SU-DHL-6 (cell line): ENCODE results near the gene NFIX.
"Not testable (repeated sequence)": the region's sequence is repeated elsewhere in the genome, so short reads cannot be mapped to it uniquely, and the experiment has no call there.

Source experiments
- H2AFZ ChIP-seq: fragments of 200-600 bp; sonication (generic); 2 replicates; pipeline ENCODE4 v1.6.1; 2014; ENCODE audit warnings: low read depth, mild to moderate bottlenecking, moderate library complexity, mixed read lengths, antibody characterized with exemption, low read length; ENCODE audit not compliant: severe bottlenecking
- H3F3A ChIP-seq: fragments of 200-600 bp; shearing (Covaris generic); 2 replicates; pipeline ENCODE4 v1.6.0; 2016; ENCODE audit warnings: antibody characterized with exemption, mild to moderate bottlenecking; ENCODE audit not compliant: insufficient read depth
- H3K27ac ChIP-seq: fragments of 200-600 bp; sonication (generic); 2 replicates; pipeline ENCODE4 v1.5.1; 2016; ENCODE audit warnings: low read depth, mild to moderate bottlenecking, low read length, moderate library complexity, mixed read lengths
- H3K27me3 ChIP-seq: fragments of 200-600 bp; sonication (generic), shearing (Covaris generic); 2 replicates; pipeline ENCODE4 v1.6.0; 2014; ENCODE audit warnings: mild to moderate bottlenecking, low read length
- H3K36me3 ChIP-seq: fragments of 200-600 bp; sonication (generic); 2 replicates; pipeline ENCODE4 v1.6.1; 2014; ENCODE audit warnings: mild to moderate bottlenecking, low read length, mixed read lengths
- H3K4me2 ChIP-seq: fragments of 300-600, 200-600 bp; shearing (Covaris generic), sonication (generic); 2 replicates; pipeline ENCODE4 v1.6.0; 2014; ENCODE audit warnings: low read length, low read depth, mild to moderate bottlenecking; ENCODE audit not compliant: poor library complexity, severe bottlenecking
- H3K4me3 ChIP-seq: fragments of 200-600 bp; sonication (generic); 2 replicates; pipeline ENCODE4 v1.5.1; 2014; ENCODE audit warnings: antibody characterized with exemption, low read length, mild to moderate bottlenecking, mixed read lengths; ENCODE audit not compliant: insufficient read depth, poor library complexity, severe bottlenecking
- H3K79me2 ChIP-seq: fragments of 200-600 bp; sonication (generic); 2 replicates; pipeline ENCODE4 v1.6.1; 2014; ENCODE audit warnings: mild to moderate bottlenecking, low read length, moderate library complexity; ENCODE audit not compliant: insufficient read depth
- H3K9ac ChIP-seq: fragments of 200-600 bp; sonication (generic); 2 replicates; pipeline ENCODE4 v1.7.0; 2014; ENCODE audit warnings: mild to moderate bottlenecking, low read length
- H3K9me2 ChIP-seq: fragments of 200-600 bp; sonication (generic); replicated peaks from 2 replicates; pipeline ENCODE4 v1.6.1; 2014; ENCODE audit warnings: low read length; ENCODE audit not compliant: insufficient read depth
- H3K9me3 ChIP-seq: fragments of 200-600 bp; sonication (generic); 2 replicates; pipeline ENCODE4 v1.6.1; 2014; ENCODE audit warnings: low read length, mixed read lengths; ENCODE audit not compliant: insufficient read depth
- H4K20me1 ChIP-seq: fragments of 200-600 bp; sonication (generic); 2 replicates; pipeline ENCODE4 v1.6.1; 2014; ENCODE audit warnings: low read depth, mild to moderate bottlenecking, antibody characterized with exemption, low read length, moderate library complexity, mixed read lengths
- CTCF ChIP-seq: fragments of 200-600 bp; sonication (generic); IDR thresholded peaks from one replicate; pipeline ENCODE4 v1.5.1; 2017; ENCODE audit warnings: antibody characterized with exemption, mild to moderate bottlenecking, low read length, moderate library complexity; ENCODE audit not compliant: insufficient read depth, poor library complexity, severe bottlenecking
- EZH2phosphoT487 ChIP-seq: fragments of 200-600 bp; sonication (generic), shearing (Covaris generic); conservative IDR thresholded peaks from 2 replicates; pipeline ENCODE4 v1.6.1; 2018; ENCODE audit warnings: mild to moderate bottlenecking, antibody characterized with exemption, low read length, moderate library complexity, mixed read lengths

Gene NFIX

GRCh38 chr19:12949363-12950283 is 45.7 kb upstream of the NFIX start:
- no peaks in the 10 kb centered on the region for H3K27me3 ChIP-seq
- peaks cover 33% of the 10 kb centered on the region for H3K79me2 ChIP-seq
- no peak for TF ChIP-seq EZH2phosphoT487
- no peak for TF ChIP-seq CTCF
- no peak overlapping the region for H3K4me2 ChIP-seq
- H4K20me1 ChIP-seq, result no peaks in the 10 kb centered on the region; the same call in 1 of the 2 replicates
- H3K9me3 ChIP-seq, result no peaks in the 10 kb centered on the region
- no peak overlapping the region for H3K9ac ChIP-seq
- H3K4me3 ChIP-seq, result no peak overlapping the region
- no peak overlapping the region for H2AFZ ChIP-seq
- H3K27ac ChIP-seq, result no peak overlapping the region
- no peaks in the 10 kb centered on the region for H3K9me2 ChIP-seq
- peaks cover 29% of the 10 kb centered on the region for H3F3A ChIP-seq
- peaks cover 13% of the 10 kb centered on the region; the same call in 1 of the 2 replicates for H3K36me3 ChIP-seq

GRCh38 chr19:12952050-12952449 is 43.2 kb upstream of the NFIX start:
- H3K79me2 ChIP-seq, result peaks cover 34% of the 10 kb centered on the region
- H3K4me3 ChIP-seq, H3K9me2 ChIP-seq, H4K20me1 ChIP-seq, H2AFZ ChIP-seq, H3K27me3 ChIP-seq, H3K9me3 ChIP-seq, H3K27ac ChIP-seq, H3K4me2 ChIP-seq, H3K9ac ChIP-seq: not testable (repeated sequence)
- peaks cover 35% of the 10 kb centered on the region for H3F3A ChIP-seq
- H3K36me3 ChIP-seq, result peaks cover 10% of the 10 kb centered on the region; the same call in 1 of the 2 replicates

GRCh38 chr19:12952488-12953137 is 42.7 kb upstream of the NFIX start:
- no peak overlapping the region for H3K27ac ChIP-seq
- no peaks in the 10 kb centered on the region; the same call in 1 of the 2 replicates for H4K20me1 ChIP-seq
- H3K36me3 ChIP-seq, result 0 out of 2 replicates have a peak, but pooled peaks cover 7% of the 10 kb centered on the region
- no peak for TF ChIP-seq CTCF
- TF ChIP-seq EZH2phosphoT487, result no peak
- peaks cover 34% of the 10 kb centered on the region for H3K79me2 ChIP-seq
- no peaks in the 10 kb centered on the region for H3K9me3 ChIP-seq
- H2AFZ ChIP-seq, result no peak overlapping the region
- no peak overlapping the region for H3K4me3 ChIP-seq
- H3K9me2 ChIP-seq, result no peaks in the 10 kb centered on the region
- H3F3A ChIP-seq, result peaks cover 39% of the 10 kb centered on the region
- no peaks in the 10 kb centered on the region for H3K27me3 ChIP-seq
- no peak overlapping the region for H3K9ac ChIP-seq
- no peak overlapping the region for H3K4me2 ChIP-seq
